GM21723 (cell line): ENCODE results near the gene BMP8A.

Experiments used
- ATAC-seq: cut with Tn5 transposase; IDR thresholded peaks from one replicate; pipeline ENCODE4 v1.9.1; 2021; ENCODE audit warnings: mild to moderate bottlenecking, moderate library complexity; ENCODE audit not compliant: unreplicated experiment

Gene BMP8A

GRCh38 chr1:39566441-39567137 is 75.2 kb downstream of the BMP8A start:
- ATAC-seq = no peak

DNA sequence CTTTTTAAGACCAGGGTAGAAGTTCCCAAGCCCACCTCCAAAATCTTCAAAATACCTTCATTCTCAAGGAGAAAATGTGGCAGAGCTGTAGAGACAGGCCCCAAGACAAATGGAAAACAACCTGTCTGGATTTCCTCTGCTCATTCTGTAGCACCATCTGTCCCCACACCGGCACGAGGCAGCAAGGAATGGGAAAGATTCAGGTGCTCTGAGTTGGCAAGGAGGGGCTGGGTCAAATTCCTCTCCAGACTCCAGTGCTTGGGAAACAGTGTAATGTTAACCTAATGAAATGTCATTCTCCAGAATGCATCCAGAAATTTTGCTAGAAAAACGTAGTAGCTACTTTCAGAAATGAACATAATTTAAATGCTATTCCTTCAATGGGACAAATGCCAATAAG is 75.9 kb downstream of the BMP8A start:
- ATAC-seq = no peak

GRCh38 chr1:39568208-39568607 is 76.8 kb downstream of the BMP8A start:
- ATAC-seq = no peak

DNA sequence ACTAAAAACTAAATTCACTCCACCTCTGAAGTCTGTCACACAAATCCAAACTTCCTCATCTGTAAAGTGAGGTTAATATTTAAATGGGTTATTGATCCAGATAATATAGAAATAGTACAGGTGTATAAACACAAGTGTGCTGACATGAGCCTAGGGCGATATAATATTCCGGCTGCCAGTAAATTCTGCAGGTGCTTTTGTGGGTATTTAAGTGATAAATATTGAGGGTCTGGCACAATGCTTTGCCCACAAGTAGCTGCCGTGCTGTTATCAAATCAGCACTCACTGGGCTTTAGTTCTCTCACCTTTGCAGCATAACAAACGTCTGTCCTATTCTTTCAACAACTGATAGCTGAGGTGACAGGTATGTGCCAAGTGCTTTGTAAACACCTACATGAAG is 77.6 kb downstream of the BMP8A start:
- ATAC-seq = no peak

GRCh38 chr1:39570477-39571177 is 79.2 kb downstream of the BMP8A start:
- ATAC-seq = no peak

DNA sequence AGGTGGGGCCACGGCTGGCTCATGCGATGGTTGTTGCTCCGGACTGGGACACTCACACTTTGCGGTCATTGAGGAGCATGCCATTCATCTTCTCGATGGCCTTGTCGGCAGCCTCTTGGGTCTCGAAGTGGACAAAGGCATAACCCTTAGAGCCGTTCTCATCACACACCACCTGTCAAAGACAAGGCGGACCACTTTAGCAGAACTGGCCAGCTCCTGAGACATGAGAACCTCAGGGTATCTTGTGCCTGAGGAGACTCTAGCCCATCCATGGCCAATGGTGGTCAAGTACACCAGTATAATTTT is 79.7 kb downstream of the BMP8A start:
- no peak for ATAC-seq

DNA sequence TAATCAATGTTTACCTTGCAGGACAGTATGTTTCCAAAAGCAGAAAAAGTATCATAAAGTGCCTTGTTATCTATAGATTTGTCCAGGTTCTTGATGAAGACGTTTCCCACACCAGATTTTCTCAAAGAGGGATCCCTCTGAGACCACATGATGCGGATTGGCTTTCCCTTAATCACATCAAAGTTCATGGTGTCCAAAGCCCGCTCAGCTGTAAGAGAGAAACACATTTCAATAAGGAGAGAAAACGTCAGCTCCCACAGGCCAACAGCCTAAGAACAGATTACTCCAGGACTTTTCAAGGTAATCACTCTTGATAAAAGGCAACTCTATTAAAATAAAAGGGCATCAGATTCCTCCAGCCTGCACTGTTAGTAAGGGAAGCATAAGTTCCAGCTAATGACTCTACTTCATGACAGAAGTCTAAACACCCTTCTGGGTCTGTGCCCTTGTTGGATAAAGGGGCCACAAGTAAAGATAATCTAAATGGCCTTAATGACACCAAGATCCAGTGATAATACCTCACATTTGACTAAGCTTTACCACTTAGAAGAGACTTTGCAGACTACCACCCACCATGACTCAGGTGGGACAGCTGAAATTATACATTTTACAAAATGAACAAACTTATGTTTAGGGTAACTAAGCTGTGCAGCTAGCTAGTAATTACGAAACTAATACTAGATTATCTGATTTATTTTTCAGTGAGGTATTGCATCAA is 81.1 kb downstream of the BMP8A start:
- ATAC-seq = no peak

DNA sequence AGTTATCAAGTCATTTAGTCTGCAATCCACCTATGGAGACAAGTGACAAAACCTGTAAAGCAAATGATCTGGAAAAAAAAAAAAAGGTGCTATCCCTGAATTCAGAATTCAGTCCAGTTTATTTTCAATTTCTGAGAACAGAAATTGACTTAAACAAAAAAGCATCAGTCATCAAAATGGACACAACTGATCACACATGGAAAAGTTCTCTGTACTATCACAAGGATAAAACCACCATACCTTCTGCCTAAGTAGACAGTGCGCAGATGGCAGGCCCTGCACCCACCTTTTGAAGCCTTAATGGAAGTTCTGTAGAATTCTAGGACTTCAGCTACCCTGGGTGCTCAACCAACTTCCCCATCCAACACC is 81.6 kb downstream of the BMP8A start:
- no peak for ATAC-seq

DNA sequence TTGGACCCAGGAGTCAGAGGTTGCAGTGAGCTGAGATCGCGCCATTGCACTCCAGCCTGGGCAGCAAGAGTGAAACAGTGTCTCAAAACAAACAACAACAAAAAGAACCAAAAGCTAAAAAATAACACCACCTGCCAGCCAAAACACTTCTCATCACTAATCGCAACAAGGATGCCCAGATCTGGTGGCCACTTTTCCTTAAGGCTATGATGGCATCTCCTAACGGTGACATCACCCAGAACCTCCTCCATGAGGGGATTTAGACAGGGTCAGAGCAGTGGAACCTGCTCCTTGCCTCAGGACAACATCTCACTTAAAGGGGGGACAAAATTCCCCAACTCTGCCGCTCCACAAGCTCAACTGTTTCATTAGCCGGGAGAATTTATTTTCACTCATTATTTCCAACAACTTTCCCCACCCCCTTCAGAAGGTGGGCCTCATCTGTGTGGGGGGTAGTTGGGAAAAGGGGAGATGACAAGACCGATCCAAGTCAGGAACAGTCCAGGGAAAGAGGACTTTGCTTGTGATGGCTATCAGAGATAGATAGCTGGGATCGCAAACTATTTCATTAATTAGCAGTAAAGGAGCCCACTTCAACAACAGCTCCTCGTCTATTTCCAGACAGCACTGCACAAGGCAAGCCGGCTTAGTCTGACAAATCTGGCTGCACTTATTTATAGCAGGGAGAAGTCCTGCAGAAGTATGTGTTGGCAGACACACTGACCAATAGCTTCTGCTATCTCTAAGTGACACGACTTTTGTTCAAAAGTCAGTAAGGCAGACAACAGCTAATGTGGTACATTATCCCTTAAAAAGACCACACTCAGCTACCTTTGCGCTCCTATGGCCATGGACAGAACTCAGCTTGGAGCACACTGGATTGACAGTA is 82.5 kb downstream of the BMP8A start:
- no peak for ATAC-seq

DNA sequence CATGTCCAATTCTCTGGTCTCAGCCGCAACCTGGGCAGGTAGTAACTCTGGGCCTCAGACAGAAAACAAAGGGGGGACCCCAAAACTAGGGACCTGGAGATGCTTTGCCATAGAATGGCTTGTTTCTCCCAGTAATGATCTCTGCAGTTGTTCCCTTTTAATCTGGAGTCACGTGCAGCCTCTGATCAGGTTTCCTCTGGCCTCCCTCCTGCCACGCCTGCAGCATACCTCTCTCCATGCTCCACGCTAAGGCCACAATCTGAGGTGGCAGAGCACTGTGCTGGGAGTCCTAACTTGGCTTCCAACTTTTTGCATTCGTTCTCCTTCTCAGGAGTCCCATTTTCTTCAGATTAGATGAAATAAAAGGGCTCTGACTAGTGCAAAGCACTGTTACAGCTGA is 83.2 kb downstream of the BMP8A start:
- no peak for ATAC-seq
